ENCODE results near the gene PDIA5. TPM values are rescaled to one million over a fixed set of nuclear protein-coding genes. Genes with fewer than 3 reads are reported as not detected.

Gene PDIA5
- total and polyA plus RNA-seq, 4 donors, result 36.8 to 94.6 (median 63.3) TPM

- no peak for DNase-seq (ENCODE audit: low spot score)
- Histone ChIP-seq H3K9ac (ENCODE audit: low read depth in 1 of 2, low read length in 2 of 2) (no peak overlapping the region), H3K4me3 (ENCODE audit: low read depth in 1 of 3, low read length in 3 of 3) (no peak overlapping the region), H3K27me3 (ENCODE audit: control insufficient read depth in 4 of 4, insufficient read depth in 4 of 4, low read length in 3 of 4) (no peaks in the 10 kb centered on the region), H3K27ac (ENCODE audit: low read depth in 1 of 2, low read length in 2 of 2) (peak overlapping the region; percentile 64 to 74), H3K9me3 (ENCODE audit: control insufficient read depth in 4 of 4, low read length in 3 of 4) (no peaks in the 10 kb centered on the region), H3K4me1 (ENCODE audit: control insufficient read depth in 4 of 4, insufficient read depth in 4 of 4, low read length in 3 of 4) (peaks cover 23 to 78% (median 62%) of the 10 kb centered on the region in 4 donors), H3K36me3 (ENCODE audit: control insufficient read depth in 4 of 4, insufficient read depth in 3 of 4, low read depth in 1 of 4, low read length in 3 of 4) (peaks cover 6 to 26% (median 23%) of the 10 kb centered on the region in 4 donors)
- TF ChIP-seq SP1 (IDR thresholded peaks at IDR 0.05) (peak; percentile 59), RAD21 (IDR thresholded peaks at IDR 0.05) (peak; percentile 24 to 54), ZBTB33 (IDR thresholded peaks at IDR 0.05) (no peak), FOXA1 (IDR thresholded peaks at IDR 0.05) (no peak), HNF4G (IDR thresholded peaks at IDR 0.05) (no peak), EGR1 (IDR thresholded peaks at IDR 0.05; ENCODE audit: low read depth in 2 of 2) (peak in 1 of 2 donors; percentile 54), REST (IDR thresholded peaks at IDR 0.05) (peak; percentile 38), FOXA2 (IDR thresholded peaks at IDR 0.05) (peak; percentile 38), TAF1 (conservative IDR thresholded peaks at IDR 0.05) (no peak), MAX (IDR thresholded peaks at IDR 0.05) (peak; percentile 71), CTCF (IDR thresholded peaks at IDR 0.05; ENCODE audit: low read depth, low read length, missing input control) (no peak), YY1 (IDR thresholded peaks at IDR 0.05) (peak; percentile 83), GABPA (IDR thresholded peaks at IDR 0.05 in 1 of 2, conservative IDR thresholded peaks at IDR 0.05 in 1 of 2) (no peak), HNF4A (conservative IDR thresholded peaks at IDR 0.05) (peak; percentile 65 to 80), RXRA (IDR thresholded peaks at IDR 0.05) (peak; percentile 69 to 84), ATF3 (IDR thresholded peaks at IDR 0.05) (no peak), JUND (IDR thresholded peaks at IDR 0.05) (peak in 1 of 2 donors; percentile 35), NR2F2 (IDR thresholded peaks at IDR 0.05) (no peak)
- WGBS, result 37% methylated on average over 12 of the region's 12 CpGs
Measured at GRCh38 chr3:123089611-123090331, 22.9 kb downstream of the PDIA5 start.
